GM11168 (cell line): ENCODE measurements around the gene ACTR3.

Source experiments
- in situ Hi-C: fragments of 300-500 bp; cut with MboI; formaldehyde crosslinking; loops from one replicate; pipeline ENCODE4 v1.12.0; 2022; ENCODE audit warnings: low sequenced_read_pairs; ENCODE audit not compliant: unreplicated experiment

Gene ACTR3

GRCh38 chr2:113875135-113875534 is 14.8 kb upstream of the ACTR3 start:
- in situ Hi-C loops, result no loop called here

GRCh38 chr2:113876503-113877387 is 13.1 kb upstream of the ACTR3 start:
- in situ Hi-C loops, result no loop called here

- in situ Hi-C loops, result no loop called here
These were observed 11.9 kb upstream of the ACTR3 start for GRCh38 chr2:113877711-113878598.

GRCh38 chr2:113878743-113879142 is 11.1 kb upstream of the ACTR3 start:
- in situ Hi-C loops, result no loop called here

- in situ Hi-C loops, result no loop called here
These were observed 10.4 kb upstream of the ACTR3 start for GRCh38 chr2:113879457-113879856.

GRCh38 chr2:113886479-113887008 is 3.3 kb upstream of the ACTR3 start:
- in situ Hi-C loops, result no loop called here

GRCh38 chr2:113887009-113887792 is 2.7 kb upstream of the ACTR3 start:
- in situ Hi-C loops, result no loop called here

GRCh38 chr2:113888641-113889470 is 1.0 kb upstream of the ACTR3 start:
- in situ Hi-C loops, result no loop called here

- in situ Hi-C loops, result no loop called here
These were observed 655 bp downstream of the ACTR3 start for GRCh38 chr2:113890253-113891235.

- in situ Hi-C loops, result no loop called here
These were observed 1.5 kb downstream of the ACTR3 start for GRCh38 chr2:113891265-113891959.

- in situ Hi-C loops, result no loop called here
These were observed 2.3 kb downstream of the ACTR3 start for GRCh38 chr2:113892004-113892710.

- in situ Hi-C loops, result no loop called here
These were observed 4.4 kb downstream of the ACTR3 start for GRCh38 chr2:113894156-113894743.

- in situ Hi-C loops, result no loop called here
These were observed 5.4 kb downstream of the ACTR3 start for GRCh38 chr2:113895301-113895700.

- in situ Hi-C loops, result no loop called here
These were observed 6.1 kb downstream of the ACTR3 start for GRCh38 chr2:113895819-113896563.

- in situ Hi-C loops, result no loop called here
These were observed 6.9 kb downstream of the ACTR3 start for GRCh38 chr2:113896791-113897190.

GRCh38 chr2:113898081-113898480 is 8.2 kb downstream of the ACTR3 start:
- in situ Hi-C loops, result no loop called here
